ENCODE measurements around the gene C8A. TPM values are rescaled to one million over a fixed set of nuclear protein-coding genes. Genes with fewer than 3 reads are reported as not detected.

Gene C8A
- total RNA-seq, 1 experiment from 2014 or later, result not detected

- Histone ChIP-seq H3K79me2 (ENCODE audit: insufficient read depth, low read length) (no peaks in the 10 kb centered on the region), H2BK12ac (ENCODE audit: insufficient read length, low read depth, low read length) (no peak overlapping the region), H4K8ac (replicated peaks; ENCODE audit: insufficient read length, low read depth, low read length) (no peak overlapping the region), H3K9ac (ENCODE audit: extremely low read depth, insufficient read length, low read length) (no peak overlapping the region), H3K4me2 (ENCODE audit: insufficient read depth, insufficient read length, low read length) (no peak overlapping the region), H3K23ac (ENCODE audit: insufficient read length, low read depth, low read length) (no peak overlapping the region), H2BK20ac (ENCODE audit: low read depth, low read length, poor library complexity, severe bottlenecking) (no peak overlapping the region), H3K27ac (ENCODE audit: insufficient read length, low read depth, low read length) (no peak overlapping the region), H3K4ac (ENCODE audit: low read depth, low read length) (no peak overlapping the region), H2BK5ac (ENCODE audit: insufficient read length, low read length) (no peak overlapping the region), H3T11ph (ENCODE audit: low read length) (no peak overlapping the region), H4K5ac (ENCODE audit: insufficient read length, low read depth, low read length) (no peak overlapping the region), H4K91ac (ENCODE audit: insufficient read length, low read depth, low read length) (no peak overlapping the region), H2AK5ac (ENCODE audit: insufficient read length, low read length) (no peak overlapping the region), H2BK15ac (ENCODE audit: low read depth, low read length) (no peak overlapping the region), H3K18ac (ENCODE audit: insufficient read length, low read depth, low read length) (no peak overlapping the region), H3K56ac (ENCODE audit: insufficient read length, low read depth, low read length) (no peak overlapping the region), H3K79me1 (ENCODE audit: insufficient read depth, low read depth, low read length, poor library complexity, severe bottlenecking) (no peaks in the 10 kb centered on the region), H2AFZ (ENCODE audit: low read length) (no peak overlapping the region), H3K14ac (ENCODE audit: insufficient read depth, low read length) (no peak overlapping the region), H3K27me3 (ENCODE audit: insufficient read depth, low read length) (no peaks in the 10 kb centered on the region), H4K20me1 (ENCODE audit: control insufficient read depth, insufficient read depth, insufficient read length) (no peaks in the 10 kb centered on the region), H2BK120ac (ENCODE audit: low read depth, low read length, poor library complexity, severe bottlenecking) (no peak overlapping the region), H3K9me3 (ENCODE audit: control insufficient read depth, low read depth, low read length) (no peaks in the 10 kb centered on the region), H3K4me1 (ENCODE audit: insufficient read depth, low read length) (no peaks in the 10 kb centered on the region), H3K23me2 (ENCODE audit: insufficient read length, low read depth, low read length, poor library complexity, severe bottlenecking) (no peaks in the 10 kb centered on the region)
- Mint-ChIP-seq H3K27ac (no peak overlapping the region), H3K27me3 (ENCODE audit: low read depth) (peaks cover 15% of the 10 kb centered on the region), H3K4me1 (peaks cover 30 to 31% of the 10 kb centered on the region in 2 experiments), H3K9me3 (peaks cover 0 to 3% of the 10 kb centered on the region in 2 experiments; a peak in 3 of 5 replicates), H3K36me3 (ENCODE audit: insufficient read depth in 1 of 3, low read depth in 3 of 3) (0 out of 7 replicates have a peak, but pooled peaks cover 0 to 4% (median 0%) of the 10 kb centered on the region in 3 experiments), H3K4me3 (no peak overlapping the region)
- no CpG with 5 or more reads among the region's 4 CpGs for WGBS (ENCODE audit: extremely low coverage, insufficient read length, low lambda C conversion rate)
- TF ChIP-seq CTCF (conservative IDR thresholded peaks at IDR 0.05), result no peak
- no peak for DNase-seq
Observed at GRCh38 chr1:56816909-56817308, 37.7 kb upstream of the C8A start.

Data from H9 (cell line).